NCI-H2227 treated with DMSO at 0.1 percent for 48 hours (cell line): ENCODE data around the gene RAB3D.
"Not testable (repeated sequence)": the region's sequence is repeated elsewhere in the genome, so short reads cannot be mapped to it uniquely, and the experiment has no call there.

Experiments used
- DNase-seq: peaks from one replicate; lab custom pipeline; 2025; lab: John Stamatoyannopoulos, UW

RAB3D gene

DNA sequence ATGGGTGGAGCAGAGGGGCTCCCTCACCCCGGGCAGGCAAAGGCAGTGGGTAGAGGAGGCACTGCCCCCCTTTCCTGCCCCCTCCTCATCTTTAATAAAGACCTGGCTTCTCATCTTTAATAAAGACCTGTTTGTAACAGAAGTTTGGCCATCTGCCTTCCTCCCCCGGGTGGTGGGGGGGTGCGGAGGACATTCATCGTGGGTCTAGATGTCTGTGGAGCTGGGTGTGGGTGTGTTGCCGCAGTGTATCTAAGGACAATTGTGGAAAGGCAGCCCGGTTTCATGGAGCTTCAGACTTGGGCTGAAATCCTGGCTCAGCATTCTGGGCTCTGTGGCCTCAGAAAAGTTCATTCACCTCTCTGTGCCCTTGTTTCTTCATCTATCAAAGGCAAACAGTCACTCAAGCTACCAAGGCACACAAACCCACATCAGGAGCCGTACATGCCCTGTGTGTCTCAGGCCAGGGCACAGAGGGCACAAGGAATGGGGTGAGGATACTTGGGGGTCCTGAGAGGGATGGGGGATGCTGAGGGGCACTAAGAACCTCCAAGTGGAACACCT, 26.2 kb upstream of the RAB3D start:
- no peak for DNase-seq

- no peak for DNase-seq
Observed at GRCh38 chr19:11364935-11365334, 25.5 kb upstream of the RAB3D start.

- DNase-seq: no peak
Observed at GRCh38 chr19:11364296-11364904, 24.9 kb upstream of the RAB3D start.

DNA sequence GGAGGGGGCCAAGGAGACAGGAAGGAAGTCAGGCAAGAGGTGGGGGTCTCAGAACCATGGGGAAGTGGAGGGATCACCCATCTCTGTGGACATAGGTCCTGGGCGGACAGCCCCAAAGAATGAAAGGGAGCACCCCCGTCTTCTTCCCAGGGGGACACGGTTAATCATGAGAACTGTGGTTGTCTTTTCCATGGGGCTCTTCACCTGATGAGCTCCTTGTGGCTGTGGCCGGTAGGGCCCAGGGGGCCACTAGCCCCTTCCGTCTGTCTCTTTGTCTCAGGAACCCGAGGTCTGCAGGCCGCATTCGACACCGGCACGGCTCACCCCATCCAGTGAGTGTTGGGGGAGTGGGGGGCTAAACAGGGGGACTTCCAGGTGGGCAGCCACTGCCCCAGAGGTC, 24.4 kb upstream of the RAB3D start:
- no peak for DNase-seq

GRCh38 chr19:11361771-11362731, 22.6 kb upstream of the RAB3D start:
- DNase-seq: no peak

GRCh38 chr19:11361037-11361770, 21.7 kb upstream of the RAB3D start:
- DNase-seq: no peak

- DNase-seq: no peak
Observed at GRCh38 chr19:11359421-11359820, 20.0 kb upstream of the RAB3D start.

DNA sequence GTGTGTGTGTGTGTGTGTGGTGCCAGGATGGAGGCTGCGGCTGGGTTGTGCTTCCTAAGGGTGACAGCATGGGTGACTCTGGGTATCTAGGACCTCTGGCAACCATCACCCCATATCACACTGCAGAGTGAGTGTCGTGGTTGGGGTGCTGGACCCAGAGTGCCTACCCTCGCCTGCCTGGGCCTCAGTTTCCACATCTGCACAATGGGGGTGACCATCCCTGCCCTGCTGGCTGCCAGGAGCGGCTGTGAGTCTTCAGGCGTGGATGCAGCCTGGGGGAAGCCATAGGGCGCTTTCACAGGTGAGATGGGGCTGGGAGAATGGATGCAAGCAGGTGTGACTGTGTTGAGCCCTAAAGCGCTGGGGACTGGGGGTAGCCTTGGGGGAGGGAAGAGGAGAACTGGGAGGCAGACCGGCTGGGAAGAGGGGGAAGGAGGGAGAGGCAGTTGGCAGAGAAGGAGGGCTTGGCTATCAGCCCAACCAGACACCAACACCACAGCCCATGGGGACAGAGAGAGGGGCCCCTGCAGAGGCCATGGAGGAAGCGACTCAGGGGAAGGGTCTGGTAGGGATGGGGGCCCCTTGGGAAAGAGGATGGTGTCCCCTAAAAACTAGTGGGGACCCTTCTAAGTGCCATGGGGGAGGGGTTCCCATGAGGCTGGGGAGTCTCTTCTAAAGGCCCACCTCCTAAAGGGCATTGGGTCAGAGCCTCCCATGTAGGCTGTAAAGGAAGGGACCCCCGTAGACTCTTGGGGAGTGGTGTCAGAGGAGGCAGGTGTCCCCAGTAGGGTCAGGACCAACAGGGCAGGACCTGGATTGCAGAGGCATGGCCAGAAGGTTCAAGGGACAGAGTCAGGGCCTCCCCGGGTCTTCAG, 17.5 kb upstream of the RAB3D start:
- DNase-seq: no peak

DNA sequence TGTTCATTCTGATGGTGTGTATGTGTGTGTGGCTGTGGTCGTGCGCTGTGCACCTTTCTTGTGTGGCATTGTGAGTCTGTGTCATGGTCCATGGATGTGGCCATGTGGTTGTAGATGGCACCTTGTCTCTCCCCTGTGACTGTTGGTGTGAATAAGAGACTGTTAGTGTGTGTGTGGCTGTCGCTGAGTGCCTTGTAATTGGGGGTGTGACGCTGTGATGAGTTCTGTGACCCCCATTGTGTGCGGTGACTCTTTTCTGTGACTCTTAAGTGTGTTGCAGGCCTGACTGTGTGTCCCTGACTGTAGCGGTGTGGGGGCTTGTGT, 16.6 kb upstream of the RAB3D start:
- DNase-seq: no peak

GRCh38 chr19:11355160-11356073, 16.0 kb upstream of the RAB3D start, which contains the start of gene PLPPR2:
Gene PLPPR2, plus strand, starts transcription at chr19:11355432. Its CDS starts 2,242 bp downstream, at chr19:11357674.
- DNase-seq: peak; percentile 41

DNA sequence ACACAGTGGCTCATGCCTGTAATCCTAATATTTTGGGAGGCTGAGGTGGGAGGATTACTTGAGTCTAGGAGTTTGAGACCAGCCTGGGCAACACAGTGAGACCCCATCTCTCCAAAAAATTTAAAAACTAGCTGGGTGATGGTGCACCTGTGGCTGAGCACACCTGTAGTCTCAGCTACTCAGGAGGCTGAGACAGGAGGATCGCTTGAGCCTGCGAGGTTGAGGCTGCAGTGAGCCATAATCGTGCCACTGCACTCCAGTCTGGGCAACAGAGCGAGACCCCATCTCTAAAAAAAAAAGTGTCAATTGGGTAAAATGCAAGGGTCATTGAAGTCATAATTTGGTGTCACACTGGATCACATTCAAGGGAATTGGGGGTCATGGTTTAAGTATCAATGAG, 14.6 kb upstream of the RAB3D start:
- not testable (repeated sequence) for DNase-seq

DNA sequence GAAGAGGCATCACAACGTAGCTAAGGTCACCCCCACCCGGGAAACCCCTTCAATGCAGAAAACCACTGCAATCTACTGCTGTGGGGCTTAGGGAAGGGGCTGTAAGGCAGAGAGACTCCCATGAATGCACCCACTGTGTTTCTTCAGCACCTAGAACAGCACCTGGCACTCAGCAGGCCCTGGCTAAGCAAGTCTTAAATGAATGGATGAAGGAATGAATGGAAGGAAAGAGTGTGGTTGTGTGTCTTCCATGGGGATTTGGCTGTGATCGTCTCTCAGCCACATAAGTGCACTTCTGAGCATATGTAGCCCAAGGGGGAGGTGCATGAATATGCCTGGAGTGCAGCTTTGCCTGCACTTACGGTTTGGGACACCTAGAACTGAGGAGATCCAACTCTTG, 9.7 kb upstream of the RAB3D start:
- no peak for DNase-seq

- DNase-seq: no peak
Observed at GRCh38 chr19:11347546-11348039, 8.1 kb upstream of the RAB3D start.

- peak; percentile 94 for DNase-seq
Observed at GRCh38 chr19:11346104-11346940, 6.9 kb upstream of the RAB3D start, which contains the start of the genes CCDC159 and TMEM205. Gene CCDC159, plus strand, starts transcription at chr19:11346519. Its CDS starts 88 bp downstream, at chr19:11346607. Gene TMEM205, minus strand, starts transcription at chr19:11346268. Its CDS starts 649 bp downstream, at chr19:11345619.

DNA sequence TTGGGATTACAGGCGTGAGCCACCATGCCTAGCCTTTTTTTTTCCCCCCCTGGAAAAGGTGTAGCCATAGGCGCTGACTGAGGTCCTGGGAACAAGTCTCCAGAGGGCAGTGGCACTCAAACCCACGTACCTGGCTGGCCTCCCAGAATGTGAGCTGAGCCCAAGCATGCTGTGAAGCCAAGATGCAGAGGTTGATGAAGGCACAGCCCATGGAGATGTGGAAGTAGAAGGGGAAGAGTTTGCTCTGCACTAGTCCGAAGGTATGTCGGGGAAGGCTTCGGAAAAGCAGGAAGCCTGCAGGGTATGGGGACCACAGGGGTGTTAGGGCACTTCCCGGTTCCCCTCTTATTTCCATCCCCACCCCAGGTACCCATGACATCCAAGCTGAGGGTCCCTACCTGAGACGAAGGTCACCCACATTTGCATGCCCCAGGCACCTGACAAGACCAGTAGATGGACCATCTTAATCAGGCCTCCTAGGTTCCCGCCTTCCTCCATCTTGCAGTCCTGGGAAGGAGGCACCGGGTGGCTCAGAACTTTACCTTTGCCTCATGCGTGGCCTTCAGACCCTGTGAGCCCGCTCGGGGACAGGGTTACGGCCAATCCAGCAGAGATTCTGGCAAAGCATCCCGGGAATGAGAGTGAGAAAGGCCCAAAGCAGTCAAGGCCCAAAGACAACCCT, 5.8 kb upstream of the RAB3D start:
- DNase-seq: no peak

DNA sequence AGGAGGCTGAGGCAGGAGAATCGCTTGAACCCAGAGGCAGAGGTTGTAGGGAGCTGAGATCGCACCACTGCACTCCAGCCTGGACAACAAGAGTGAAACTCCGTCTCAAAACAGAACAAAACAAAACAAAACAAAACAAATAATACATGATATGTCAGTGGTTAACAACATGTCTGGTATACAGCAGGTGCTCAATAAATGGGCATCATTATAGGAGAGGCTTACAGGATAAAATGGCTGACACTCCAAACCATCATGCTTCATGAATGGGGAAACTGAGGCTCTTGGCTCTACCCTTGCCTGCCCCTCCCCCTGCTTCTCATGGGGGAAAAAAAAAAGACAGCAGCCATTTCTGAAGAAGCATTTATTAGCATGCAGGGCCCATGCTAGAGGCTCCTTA, 3.0 kb upstream of the RAB3D start:
- no peak for DNase-seq

- DNase-seq: not testable (repeated sequence)
Observed at GRCh38 chr19:11340099-11340467, 626 bp upstream of the RAB3D start.

DNA sequence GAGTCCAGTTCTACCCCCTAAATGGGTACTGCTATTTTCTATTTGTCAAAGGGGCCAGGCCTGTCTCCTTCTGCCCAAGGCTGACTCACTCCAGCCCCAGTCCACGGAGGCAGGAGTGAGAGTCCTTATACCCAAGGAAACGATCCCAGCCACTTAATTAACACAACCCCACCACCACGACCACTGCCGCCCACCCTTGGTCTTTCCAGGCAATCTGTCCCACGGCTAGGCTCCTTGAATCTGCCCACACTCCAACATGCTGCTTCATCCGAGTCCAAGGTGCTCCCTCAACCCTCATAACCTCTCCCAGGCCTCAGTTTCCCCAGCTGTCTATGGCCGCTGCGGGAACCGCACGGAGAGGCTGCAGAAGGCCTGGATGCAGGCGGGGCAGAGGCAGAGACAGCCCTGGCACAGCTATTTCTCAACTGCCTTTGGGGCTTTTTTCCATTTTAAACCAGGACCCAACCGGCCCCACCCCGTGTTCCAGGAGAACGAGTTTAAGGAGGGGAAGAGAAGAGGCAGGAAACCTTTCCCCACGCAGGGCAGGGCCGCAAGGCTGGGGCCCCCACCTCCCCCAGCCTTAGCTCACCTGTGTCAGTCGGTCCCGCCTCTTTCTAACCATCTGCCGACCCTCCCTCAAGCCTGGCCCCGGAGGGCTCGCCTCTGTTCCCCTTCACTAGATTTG, 746 bp downstream of the RAB3D start:
- DNase-seq: no peak
